SK-N-MC (cell line): ENCODE measurements around the gene VEPH1.

Experiments
- EZH2 ChIP-seq: fragments of 200-600 bp; sonication (generic); IDR thresholded peaks from one replicate; pipeline ENCODE4 v1.6.1; 2017; ENCODE audit warnings: antibody characterized with exemption
- FOXP2 ChIP-seq: optimal IDR thresholded peaks from 2 replicates; pipeline ENCODE3; 2011; ENCODE audit warnings: mild to moderate bottlenecking, moderate library complexity; ENCODE audit not compliant: insufficient read depth; ENCODE audit errors: extremely low read length, control extremely low read depth
- POLR2AphosphoS5 ChIP-seq: IDR thresholded peaks from 2 replicates; pipeline ENCODE4 v1.6.1; 2012; ENCODE audit warnings: mild to moderate bottlenecking, low read depth, low read length, borderline replicate concordance

GRCh38 chr3:157233923-157234322, 269.3 kb downstream of the VEPH1 start:
- TF ChIP-seq POLR2AphosphoS5 (no peak), EZH2 (no peak), FOXP2 (no peak)
